ENCODE measurements around the gene HBS1L.

HBS1L gene

GRCh38 chr6:135054569-135055498 lies at the start of gene HBS1L:
Gene HBS1L (minus strand): TSS chr6:135054822. CDS start chr6:135054691, 131 bp downstream.
- peak; percentile 89 for DNase-seq

GRCh38 chr6:135104199-135104598 lies 49.6 kb upstream of the HBS1L start:
- no peak for DNase-seq

- no peak for DNase-seq
Measured at GRCh38 chr6:135102191-135102590, 47.6 kb upstream of the HBS1L start.

- DNase-seq, result no peak
Measured at GRCh38 chr6:135097172-135097571, 42.5 kb upstream of the HBS1L start.

GRCh38 chr6:135096403-135097130 lies 41.9 kb upstream of the HBS1L start:
- peak; percentile 13 for DNase-seq

GRCh38 chr6:135095716-135096115 lies 41.1 kb upstream of the HBS1L start:
- no peak for DNase-seq

- no peak for DNase-seq
Measured at GRCh38 chr6:135094403-135094821, 39.8 kb upstream of the HBS1L start.

DNA sequence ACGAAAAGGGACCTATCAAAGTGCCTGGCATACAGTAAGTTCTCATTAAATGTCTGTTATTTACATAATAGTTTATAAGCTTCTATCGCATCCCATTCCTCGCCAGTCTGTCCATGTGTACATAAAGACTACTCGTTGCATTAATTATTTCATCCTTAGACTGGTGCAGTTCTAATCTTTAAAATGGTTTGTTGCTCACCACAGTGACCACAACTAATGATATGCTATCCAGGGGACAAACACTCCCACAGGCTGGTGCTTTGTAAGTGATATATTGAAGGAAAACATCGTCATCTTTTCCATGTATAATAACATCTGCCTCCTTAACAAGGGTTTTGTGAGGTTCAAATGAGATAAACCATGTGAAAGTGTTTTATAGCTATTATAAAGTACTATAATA lies 39.0 kb upstream of the HBS1L start:
- DNase-seq, result no peak

DNA sequence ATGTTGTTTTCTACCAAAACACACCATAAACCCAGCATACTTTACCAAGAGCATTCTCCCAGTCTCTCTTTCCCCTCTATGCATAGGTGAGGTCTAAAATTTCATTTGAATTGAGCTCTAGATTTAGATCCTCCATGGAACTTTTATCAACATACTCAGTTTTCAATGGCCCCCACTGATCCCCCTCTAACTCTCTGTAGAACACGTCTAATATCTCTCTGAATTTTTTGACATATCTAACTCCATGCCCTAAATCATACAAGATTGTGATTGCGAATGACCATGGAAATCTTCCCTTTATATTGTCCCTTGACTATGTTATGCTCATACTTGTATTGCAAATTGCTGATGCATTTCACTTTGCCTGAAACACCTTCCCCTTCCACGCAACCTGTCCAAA lies 38.1 kb upstream of the HBS1L start:
- DNase-seq, result no peak

DNA sequence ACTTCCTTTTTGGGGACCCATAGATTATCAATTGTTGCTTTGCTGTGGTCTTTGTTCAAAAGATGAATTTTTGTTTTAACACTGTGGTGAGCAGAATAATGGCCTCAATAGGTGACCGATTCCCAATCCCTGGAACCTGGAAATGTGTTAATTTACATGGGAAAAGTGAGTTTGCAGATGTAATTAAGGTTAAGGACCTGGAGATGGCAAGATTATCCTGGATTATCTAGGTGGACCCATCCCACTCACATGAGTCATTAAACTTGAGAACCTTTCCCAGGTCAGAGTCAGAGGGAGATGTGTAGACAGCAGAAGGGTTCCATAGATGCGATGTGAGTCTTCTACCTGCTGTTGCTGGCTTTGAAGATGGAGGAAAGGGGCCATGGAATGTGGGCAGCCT lies 36.2 kb upstream of the HBS1L start:
- no peak for DNase-seq

- no peak for DNase-seq
Measured at GRCh38 chr6:135089901-135090300, 35.3 kb upstream of the HBS1L start.

DNA sequence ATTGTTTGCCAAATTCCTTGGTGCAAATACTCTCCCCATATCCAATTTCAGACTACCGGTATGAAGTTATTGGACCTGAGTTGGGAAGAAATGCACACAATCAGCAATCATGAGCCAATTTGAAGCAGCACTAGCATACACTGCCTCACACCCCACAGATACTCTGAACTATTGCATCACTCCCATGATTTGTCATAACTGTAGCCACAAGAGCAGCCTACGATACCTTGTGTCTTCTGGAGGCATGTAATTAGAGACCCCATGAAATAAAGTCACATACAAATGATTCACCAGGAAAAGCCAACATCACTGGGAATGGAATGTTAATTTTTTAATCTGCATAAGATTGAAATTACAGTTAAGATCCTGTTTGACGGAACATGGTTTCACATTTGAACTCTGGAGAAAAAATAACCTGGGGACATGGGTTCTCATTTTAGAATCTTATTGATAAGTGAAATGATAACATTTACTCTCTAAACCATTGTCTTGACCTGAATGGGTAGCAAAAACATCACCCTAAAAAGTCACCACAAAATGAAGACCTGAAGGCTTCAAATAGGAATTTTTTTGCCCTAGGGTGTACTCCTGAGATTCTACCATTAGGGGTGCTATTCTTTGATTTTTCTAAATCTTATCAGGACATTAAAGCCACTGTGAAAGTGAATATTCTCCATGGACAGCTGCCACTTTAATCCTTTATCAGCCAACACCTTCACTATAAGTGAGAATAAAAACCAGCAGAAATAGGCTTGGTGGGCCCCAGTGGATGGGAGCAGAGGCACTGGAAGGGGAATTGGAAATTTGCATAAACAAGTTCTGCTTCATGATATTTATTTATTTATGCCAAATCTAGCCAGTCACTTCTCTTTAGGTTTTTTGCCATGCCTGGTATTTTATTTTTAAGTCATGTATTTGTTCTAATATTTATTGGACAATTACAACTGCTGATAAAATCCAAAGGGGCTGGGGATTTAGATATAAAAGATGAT lies 34.5 kb upstream of the HBS1L start:
- no peak for DNase-seq

- DNase-seq, result no peak
Measured at GRCh38 chr6:135088281-135088680, 33.7 kb upstream of the HBS1L start.

DNA sequence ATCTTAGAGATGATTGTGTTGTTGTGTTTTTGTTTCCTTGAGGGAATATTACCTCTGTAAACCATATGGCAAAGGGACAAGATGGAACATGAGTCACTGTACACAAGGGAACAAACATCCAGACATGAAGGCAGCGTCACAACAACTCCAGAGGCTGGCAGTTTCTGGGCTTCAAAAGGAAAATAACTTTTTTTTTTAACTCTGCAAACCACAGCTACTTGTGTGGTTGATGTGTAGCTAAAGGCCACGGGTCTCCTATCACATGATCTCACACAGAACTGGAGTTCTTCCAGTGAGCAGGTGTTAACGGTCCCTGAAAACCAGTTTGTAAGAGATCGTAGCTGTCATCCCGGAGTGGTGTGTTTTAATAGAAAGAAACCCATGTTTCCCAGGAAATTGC lies 33.2 kb upstream of the HBS1L start:
- DNase-seq, result no peak

DNA sequence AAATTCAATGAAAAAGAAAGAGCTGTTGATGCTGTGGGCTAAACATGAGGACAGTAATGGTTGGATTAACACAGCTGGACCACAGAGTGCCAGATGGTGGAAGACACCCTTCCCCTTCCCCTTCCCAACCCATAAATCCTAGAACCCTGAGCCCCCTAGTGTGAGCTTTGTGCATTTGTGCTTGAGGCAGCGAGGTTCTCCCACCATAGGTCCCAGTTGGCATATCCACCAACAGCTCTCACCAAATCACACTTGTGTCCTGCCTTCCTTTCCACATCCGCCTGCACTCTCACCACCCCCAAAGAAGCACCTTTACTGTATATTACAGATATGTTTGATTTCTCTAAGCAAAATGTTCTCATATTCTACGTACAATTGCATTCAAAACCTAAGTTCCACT lies 32.8 kb upstream of the HBS1L start:
- no peak for DNase-seq

- no peak for DNase-seq
Measured at GRCh38 chr6:135086414-135086764, 31.8 kb upstream of the HBS1L start.

- DNase-seq, result no peak
Measured at GRCh38 chr6:135085700-135086413, 31.2 kb upstream of the HBS1L start.

GRCh38 chr6:135084916-135085269 lies 30.3 kb upstream of the HBS1L start:
- no peak for DNase-seq

- DNase-seq, result no peak
Measured at GRCh38 chr6:135084001-135084915, 29.6 kb upstream of the HBS1L start.

DNA sequence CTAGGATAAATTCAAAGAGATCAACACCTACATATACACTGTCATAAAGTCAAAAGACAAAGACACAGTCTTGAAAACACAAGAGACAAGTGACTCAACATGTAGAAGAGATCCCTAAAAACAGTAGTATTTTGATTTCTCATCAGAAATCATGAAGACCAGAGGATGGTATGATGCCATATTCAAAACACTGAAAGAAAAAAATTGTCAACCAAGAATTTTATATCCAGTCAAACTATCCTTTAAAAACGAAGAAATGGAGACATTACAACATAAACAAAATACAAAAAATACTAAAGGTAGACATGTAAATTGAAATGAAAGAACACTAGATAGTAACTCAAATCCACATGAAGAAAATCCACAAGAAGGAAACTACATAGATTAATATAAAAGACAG lies 27.3 kb upstream of the HBS1L start:
- DNase-seq, result no peak

DNA sequence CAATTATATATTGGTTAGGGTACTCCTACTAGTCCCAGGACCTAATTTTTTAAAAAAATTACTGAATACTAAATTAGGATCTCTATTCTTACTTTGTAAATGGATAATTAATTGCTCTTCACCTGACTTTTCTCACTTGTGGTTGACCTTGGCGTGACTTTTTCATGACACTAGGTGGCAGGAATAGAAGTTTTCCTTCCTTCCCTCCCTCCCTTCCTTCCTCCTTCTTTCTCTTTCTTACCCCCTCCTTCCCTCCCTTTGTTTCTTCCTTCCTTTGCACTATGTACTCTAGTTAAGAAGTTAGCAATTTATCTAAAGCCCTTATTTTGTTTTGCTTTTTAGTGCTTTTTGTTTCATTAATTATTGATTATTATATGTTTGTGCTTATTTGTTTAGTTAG lies 20.4 kb upstream of the HBS1L start:
- DNase-seq, result no peak

Data from COR-L47 (cell line).